Bone marrow (tissue), 2 donors: ENCODE data around the gene RNMT.
"Not testable (repeated sequence)": the region's sequence is repeated elsewhere in the genome, so short reads cannot be mapped to it uniquely, and the experiment has no call there.

ENCODE experiments used
- DNase-seq, 2 donors: peaks; one replicate each; lab custom pipeline; 2025; lab: John Stamatoyannopoulos, UW

Gene RNMT

DNA sequence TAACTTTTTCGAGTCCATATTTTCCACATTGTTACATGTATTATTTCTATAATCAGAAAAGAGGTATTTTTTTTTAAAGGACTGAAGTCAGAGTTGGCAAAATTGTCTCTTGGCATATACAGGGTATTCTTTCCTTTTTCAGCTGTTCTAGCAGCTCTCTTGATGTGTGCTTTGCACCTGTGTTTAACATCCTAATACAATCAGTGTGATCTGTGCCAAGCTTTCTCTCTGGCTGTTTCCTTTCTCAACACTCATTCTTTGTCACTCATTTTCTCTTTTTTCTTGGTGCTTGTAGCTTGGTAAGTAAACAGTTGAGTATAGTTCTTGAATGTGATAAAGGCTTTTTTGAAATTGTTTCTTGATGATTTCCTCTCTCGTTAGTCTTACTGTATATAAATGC lies 9.2 kb downstream of the RNMT start:
- no peak for DNase-seq

DNA sequence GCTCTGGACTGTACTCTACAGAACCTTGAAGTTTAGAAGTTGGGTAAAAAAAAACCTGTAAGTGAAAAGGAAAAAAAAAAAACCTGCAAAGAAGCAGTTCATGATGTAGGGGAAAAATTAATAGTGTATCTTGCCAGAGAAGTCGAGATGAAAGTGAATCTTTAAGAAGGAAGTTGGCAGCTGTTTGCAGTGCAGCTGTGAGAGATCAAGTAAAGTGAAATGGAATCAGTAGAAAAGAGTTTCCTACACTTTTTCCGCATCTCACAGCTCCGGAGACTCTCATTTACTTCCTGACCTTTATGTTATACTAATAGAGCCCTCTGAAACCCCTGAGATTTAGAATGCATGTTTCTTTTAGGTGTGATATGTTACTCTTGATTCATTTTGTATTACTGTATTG lies 19.2 kb downstream of the RNMT start:
- DNase-seq: no peak

- DNase-seq: no peak
Measured at GRCh38 chr18:13746633-13747032, 20.2 kb downstream of the RNMT start.

DNA sequence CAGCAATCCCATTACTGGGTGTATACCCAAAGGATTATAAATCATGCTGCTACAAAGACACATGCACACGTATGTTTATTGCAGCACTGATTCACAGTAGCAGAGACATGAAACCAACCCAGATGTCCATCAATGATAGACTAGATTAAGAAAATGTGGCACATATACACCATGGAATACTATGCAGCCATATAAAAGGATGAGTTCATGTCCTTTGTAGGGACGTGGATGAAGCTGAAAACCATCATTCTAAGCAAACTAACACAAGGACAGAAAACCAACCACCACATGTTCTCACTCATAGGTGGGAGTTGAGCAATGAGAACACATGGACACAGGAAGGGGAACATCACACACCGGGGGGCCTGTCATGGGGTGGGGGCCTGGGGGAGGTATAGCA lies 25.1 kb downstream of the RNMT start:
- not testable (repeated sequence) for DNase-seq

DNA sequence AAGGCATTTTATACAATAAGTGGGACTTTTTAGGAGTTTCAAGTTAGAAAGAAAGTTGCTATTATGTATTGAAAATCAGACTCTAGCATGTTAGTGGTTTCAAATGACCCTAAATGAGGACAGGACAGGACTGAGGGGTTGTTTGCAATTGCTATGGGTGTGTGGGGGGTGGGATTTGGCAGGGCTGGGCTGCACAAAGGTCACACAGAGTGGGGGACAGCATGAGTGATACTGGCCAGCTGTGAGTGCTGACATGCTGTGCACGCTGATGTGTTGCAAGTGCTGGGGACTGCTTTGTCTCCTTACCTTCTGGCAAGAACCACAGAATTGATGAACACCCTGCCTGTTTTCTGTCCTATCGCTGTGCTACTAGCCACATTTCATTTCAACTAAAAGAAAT lies 29.8 kb downstream of the RNMT start:
- no peak for DNase-seq

GRCh38 chr18:13756671-13757070 lies 30.2 kb downstream of the RNMT start:
- no peak for DNase-seq

DNA sequence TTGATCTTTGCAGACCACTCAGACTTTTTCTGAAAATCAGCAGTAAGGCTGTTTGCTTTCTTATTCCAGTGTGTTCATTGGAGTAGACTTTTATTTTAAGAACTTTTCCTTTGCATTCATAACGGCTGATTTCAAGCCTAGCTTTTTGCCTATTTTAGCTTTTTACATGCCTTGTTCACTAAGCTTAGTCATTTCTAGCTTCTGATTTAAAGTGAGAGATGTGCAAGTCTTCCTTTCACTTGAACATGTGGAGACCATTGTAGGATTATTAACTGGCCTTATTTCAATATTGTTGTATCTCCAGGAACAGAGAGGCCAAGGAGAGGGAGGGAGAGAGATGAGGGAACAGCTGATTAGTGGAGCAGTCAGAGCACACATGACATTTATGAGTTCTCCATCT lies 32.1 kb downstream of the RNMT start:
- no peak for DNase-seq

DNA sequence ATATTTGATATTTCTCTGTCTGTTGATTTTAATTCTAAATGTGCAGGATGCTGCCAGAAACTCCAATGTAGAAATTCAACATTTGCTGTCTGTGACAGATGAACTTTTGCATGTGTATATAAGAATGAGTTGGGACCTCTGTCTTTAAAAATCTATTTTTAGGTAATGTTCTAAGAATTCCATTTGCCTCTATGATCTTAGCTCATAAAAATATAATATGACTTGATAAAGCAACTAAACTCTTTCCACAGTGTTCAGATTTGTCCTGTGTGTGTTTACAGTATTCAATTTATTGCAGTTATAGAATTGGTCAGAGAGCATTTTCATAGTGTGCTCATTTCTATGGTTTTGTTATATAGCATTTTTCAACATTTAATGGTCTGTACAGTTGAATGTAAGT lies 33.6 kb downstream of the RNMT start:
- no peak for DNase-seq

GRCh38 chr18:13762690-13763439 lies 36.4 kb downstream of the RNMT start:
- no peak for DNase-seq

DNA sequence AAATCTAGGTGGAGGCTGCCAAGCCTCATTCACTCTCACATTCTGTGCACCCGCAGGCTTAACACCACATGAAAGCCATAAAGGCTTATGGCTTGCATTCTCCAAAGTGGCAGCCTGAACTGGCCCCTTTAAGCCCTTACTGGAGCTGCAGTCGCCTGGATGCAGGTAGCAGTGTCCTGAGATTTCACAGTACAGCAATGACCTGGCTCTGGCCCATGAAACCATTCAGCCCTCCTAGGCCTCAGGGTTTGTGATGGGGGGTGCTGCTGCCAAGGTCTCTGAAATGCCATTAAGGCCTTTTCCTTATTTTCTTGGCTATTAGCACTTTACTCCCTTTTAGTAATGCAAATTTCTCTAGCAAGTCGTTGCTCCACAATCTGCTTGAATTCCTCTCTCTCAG lies 48.6 kb downstream of the RNMT start:
- no peak for DNase-seq

- no peak for DNase-seq
Measured at GRCh38 chr18:13791181-13791580, 64.7 kb downstream of the RNMT start.

DNA sequence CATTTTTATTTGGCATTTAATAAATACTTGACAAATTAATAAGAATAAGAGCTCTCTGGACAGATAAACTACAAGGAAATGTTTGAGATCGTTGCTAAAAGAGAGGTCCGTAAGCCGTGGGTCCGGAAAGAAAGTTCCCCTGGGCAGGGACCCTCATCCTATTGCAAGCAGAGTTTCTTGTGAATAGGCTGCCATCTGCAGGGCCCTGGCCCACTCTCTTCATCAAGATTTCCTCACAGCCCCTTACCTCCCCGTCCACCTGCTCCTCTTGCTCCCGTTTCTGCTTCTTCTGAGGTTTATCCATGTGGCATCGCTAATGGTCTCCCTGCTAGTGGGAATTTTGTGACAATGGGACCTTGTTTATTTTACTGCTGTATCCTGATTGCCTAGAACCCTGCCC lies 67.3 kb downstream of the RNMT start:
- DNase-seq: no peak

GRCh38 chr18:13796515-13796914 lies 70.0 kb downstream of the RNMT start:
- DNase-seq: no peak

DNA sequence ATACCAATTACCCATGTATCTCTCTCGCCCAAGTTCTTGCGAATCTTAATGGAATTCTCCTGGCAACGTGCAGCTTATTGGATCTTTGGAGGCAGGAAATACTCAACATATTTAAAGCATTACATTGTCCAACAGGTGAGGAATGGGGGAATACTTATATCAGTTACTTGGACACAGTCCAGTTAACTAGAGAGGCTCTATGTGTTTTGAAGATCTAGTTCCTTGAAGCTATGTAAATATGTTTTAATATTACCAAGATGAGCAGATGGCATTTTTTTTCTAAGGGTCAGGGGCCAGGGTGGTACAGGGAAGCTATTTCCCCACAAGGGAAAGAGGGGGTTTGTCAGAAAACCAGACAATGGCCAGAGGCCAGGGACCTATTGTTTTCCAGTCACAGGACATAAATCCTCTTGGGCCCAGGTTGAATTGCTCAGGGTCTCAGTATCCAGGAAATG lies 70.7 kb downstream of the RNMT start:
- DNase-seq: no peak

- DNase-seq: no peak
Measured at GRCh38 chr18:13799396-13799795, 72.9 kb downstream of the RNMT start.

DNA sequence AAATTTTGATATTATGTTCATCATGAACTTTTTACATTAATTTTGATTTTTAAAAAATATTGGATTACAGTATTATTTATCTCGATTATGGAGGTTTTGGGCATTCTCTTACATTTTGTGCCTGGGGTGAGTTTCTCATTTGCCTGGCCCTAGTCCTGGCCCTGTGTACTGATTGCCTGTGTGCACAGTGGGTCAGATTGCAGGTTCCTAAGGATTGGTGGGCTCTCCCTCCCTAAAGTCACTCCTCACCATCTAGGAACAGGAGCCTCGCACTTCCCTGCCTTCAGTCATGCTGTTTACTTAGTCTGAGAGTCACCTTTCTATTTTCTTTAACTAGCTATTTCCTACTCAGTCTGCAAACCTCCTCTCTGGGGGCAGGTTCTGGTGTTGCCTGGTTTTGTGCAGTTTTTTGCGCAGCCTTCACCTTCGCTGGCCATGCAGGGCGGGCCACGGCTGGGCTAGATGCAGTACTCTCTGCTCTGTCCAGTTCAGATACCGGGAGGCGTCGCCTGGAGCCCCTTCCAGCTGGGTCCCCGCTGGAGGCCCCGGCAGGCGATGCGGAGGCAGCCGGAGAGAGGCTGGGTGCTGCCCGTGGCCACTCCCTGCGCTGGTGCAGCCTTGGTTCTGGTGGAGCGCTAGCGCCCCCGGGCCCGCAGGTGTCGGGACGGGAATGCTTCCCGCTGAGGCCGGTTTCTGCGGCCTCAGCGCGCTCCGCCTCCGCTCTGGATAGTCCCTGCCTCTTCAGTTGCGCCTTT lies 74.2 kb downstream of the RNMT start:
- DNase-seq: no peak

- no peak for DNase-seq
Measured at GRCh38 chr18:13801260-13801601, 74.8 kb downstream of the RNMT start.

- no peak for DNase-seq
Measured at GRCh38 chr18:13804305-13804704, 77.8 kb downstream of the RNMT start.

GRCh38 chr18:13808294-13809042 lies 82.0 kb downstream of the RNMT start:
- no peak for DNase-seq

GRCh38 chr18:13809043-13809430 lies 82.6 kb downstream of the RNMT start:
- DNase-seq: no peak

GRCh38 chr18:13809531-13810255 lies 83.2 kb downstream of the RNMT start:
- no peak for DNase-seq

- DNase-seq: no peak
Measured at GRCh38 chr18:13810950-13811485, 84.5 kb downstream of the RNMT start.
